HepG2 (cell line): Measurements from ENCODE around the gene TICAM2. TPM values are rescaled to one million over a fixed set of nuclear protein-coding genes. Genes with fewer than 3 reads are reported as not detected.

ENCODE experiments used
- AGO1 ChIP-seq: fragments of 200-400 bp; formaldehyde crosslinking; IDR thresholded peaks from 2 replicates; pipeline ENCODE4 v1.6.1; 2017; ENCODE audit warnings: mild to moderate bottlenecking, low read depth, low read length, moderate library complexity; ENCODE audit not compliant: poor library complexity, severe bottlenecking
- ATAD3A ChIP-seq: sonication (generic); formaldehyde crosslinking; IDR thresholded peaks from 2 replicates; pipeline ENCODE4 v1.4.0; 2020; ENCODE audit warnings: missing genetic modification reagents
- ATF1 ChIP-seq: IDR thresholded peaks from 2 replicates; pipeline ENCODE4 v1.6.1; 2016; ENCODE audit warnings: mild to moderate bottlenecking, control low read depth
- ATF4 ChIP-seq, 2 experiments: fragments of 450-650 bp in 1 of 2; sonication (generic) in 1 of 2; formaldehyde crosslinking; IDR thresholded peaks; 2 replicates each; pipeline versions ENCODE4 v1.5.0 to v1.8.0; 2020 to 2022; ENCODE audit warnings: mild to moderate bottlenecking in 1 of 2, missing genetic modification reagents in 1 of 2
- GMEB2 ChIP-seq: IDR thresholded peaks from 2 replicates; pipeline ENCODE4 v1.6.1; 2016; ENCODE audit warnings: missing biosample characterization, missing genetic modification reagents, low read depth
- HMGA1 ChIP-seq: sonication (generic); formaldehyde crosslinking; conservative IDR thresholded peaks from 2 replicates; pipeline ENCODE4 v1.4.0; 2020; ENCODE audit warnings: missing genetic modification reagents
- KDM6A ChIP-seq: IDR thresholded peaks from 2 replicates; pipeline ENCODE4 v1.6.1; 2016; ENCODE audit warnings: low read depth
- SNAI1 ChIP-seq: sonication (generic); formaldehyde crosslinking; IDR thresholded peaks from 2 replicates; pipeline ENCODE4 v1.5.0; 2020; ENCODE audit warnings: mild to moderate bottlenecking, missing genetic modification reagents, borderline replicate concordance
- TFE3 ChIP-seq: IDR thresholded peaks from 2 replicates; pipeline ENCODE4 v1.6.1; 2016
- ZBTB3 ChIP-seq: sonication (generic); formaldehyde crosslinking; IDR thresholded peaks from 2 replicates; pipeline ENCODE4 v1.4.0; 2020; ENCODE audit warnings: low read depth, mild to moderate bottlenecking, moderate library complexity, missing genetic modification reagents, borderline replicate concordance
- ZHX2 ChIP-seq, 2 experiments: sonication (generic) in 1 of 2; formaldehyde crosslinking in 1 of 2; IDR thresholded peaks; 2 replicates each; pipeline versions ENCODE4 v1.6.1 to v1.9.0; 2014 to 2022; ENCODE audit warnings: antibody characterized with exemption in 1 of 2, borderline replicate concordance in 1 of 2, inconsistent platforms in 1 of 2, low read depth in 1 of 2, missing genetic modification reagents in 1 of 2
- ZNF207 ChIP-seq: fragments of 450-650 bp; IDR thresholded peaks from 2 replicates; pipeline ENCODE4 v1.6.1; 2016; ENCODE audit warnings: antibody characterized with exemption, borderline replicate concordance
- ZNF740 ChIP-seq: sonication (generic); formaldehyde crosslinking; IDR thresholded peaks from 2 replicates; pipeline ENCODE4 v1.4.0; 2020; ENCODE audit warnings: missing genetic modification reagents
- ZNF782 ChIP-seq: sonication (generic); formaldehyde crosslinking; IDR thresholded peaks from 2 replicates; pipeline ENCODE4 v1.4.0; 2020; ENCODE audit warnings: missing genetic modification reagents, mild to moderate bottlenecking, borderline replicate concordance
- ZNF850 ChIP-seq: sonication (generic); formaldehyde crosslinking; conservative IDR thresholded peaks from 2 replicates; pipeline ENCODE4 v1.9.0; 2021; ENCODE audit warnings: mild to moderate bottlenecking, missing genetic modification reagents
- ZSCAN25 ChIP-seq: sonication (generic); formaldehyde crosslinking; IDR thresholded peaks from 2 replicates; pipeline ENCODE4 v1.8.0; 2022; ENCODE audit warnings: mild to moderate bottlenecking, missing genetic modification reagents
- polyA plus RNA-seq, 8 experiments: library from polyadenylated mRNA; depleted of rRNA in 3 of 8; stranded (reverse) in 7 of 8; unstranded in 1 of 8; fragments of >200 nt; fragmentation: Illumina TruSeq in 4 of 8; extraction: Trizol in 4 of 8; gene quantifications; 2 replicates each; pipeline versions ENCODE4 v1.2.1 to v1.2.3, GENCODE V29; 2011 to 2016; ENCODE audit warnings: low read depth in 4 of 8, missing spikeins in 1 of 8, mixed read lengths in 1 of 8; ENCODE audit not compliant: insufficient read depth in 1 of 8
- total RNA-seq, 5 experiments: library from RNA; depleted of rRNA; stranded (reverse); fragments of >200 nt; fragmentation: Illumina TruSeq; extraction: Trizol; gene quantifications; 2 replicates each; pipeline ENCODE4 v1.2.3, GENCODE V29; 2016; ENCODE audit warnings: low read depth in 1 of 5

Gene TICAM2
- total and polyA plus RNA-seq, 2 of the 13 experiments (the other 11 are each of a cell fraction or from before 2014, with no cell fraction given), result 0.04 TPM; not detected in 1

- TF ChIP-seq GMEB2 (CRISPR knock-in tag) (peak; percentile 59), SNAI1 (no peak), ZNF850 (no peak), ATF4 (CRISPR knock-in tag; IDR thresholded peaks at IDR 0.05) (peak in 1 of 2 experiments; percentile 93; a peak in 2 of 4 replicates), ZNF207 (no peak), ZSCAN25 (peak; percentile 85), ZNF782 (0 out of 2 replicates have a peak, but pooled peaks have one; percentile 54), KDM6A (CRISPR knock-in tag) (no peak), ZHX2 (IDR thresholded peaks at IDR 0.05; ENCODE audit: low read depth) (peak; percentile 35; the same call in 1 of the 2 replicates), ZHX2 (CRISPR knock-in tag; IDR thresholded peaks at IDR 0.05; ENCODE audit: borderline replicate concordance) (no peak), ZBTB3 (CRISPR knock-in tag) (peak; percentile 44; the same call in 1 of the 2 replicates), HMGA1 (CRISPR knock-in tag) (no peak), ATF1 (CRISPR knock-in tag) (no peak), ZNF740 (CRISPR knock-in tag) (no peak), ATAD3A (CRISPR knock-in tag) (no peak), AGO1 (peak; percentile 64), TFE3 (CRISPR knock-in tag) (peak; percentile 39; the same call in 1 of the 2 replicates)
These were observed 57.6 kb downstream of the TICAM2 start, which contains the start of gene FEM1C (continued) for GRCh38 chr5:115544436-115545350.
